ENCODE results near the gene ODAD3.
"Not testable (repeated sequence)": the region's sequence is repeated elsewhere in the genome, so short reads cannot be mapped to it uniquely, and the experiment has no call there.

Gene ODAD3

DNA sequence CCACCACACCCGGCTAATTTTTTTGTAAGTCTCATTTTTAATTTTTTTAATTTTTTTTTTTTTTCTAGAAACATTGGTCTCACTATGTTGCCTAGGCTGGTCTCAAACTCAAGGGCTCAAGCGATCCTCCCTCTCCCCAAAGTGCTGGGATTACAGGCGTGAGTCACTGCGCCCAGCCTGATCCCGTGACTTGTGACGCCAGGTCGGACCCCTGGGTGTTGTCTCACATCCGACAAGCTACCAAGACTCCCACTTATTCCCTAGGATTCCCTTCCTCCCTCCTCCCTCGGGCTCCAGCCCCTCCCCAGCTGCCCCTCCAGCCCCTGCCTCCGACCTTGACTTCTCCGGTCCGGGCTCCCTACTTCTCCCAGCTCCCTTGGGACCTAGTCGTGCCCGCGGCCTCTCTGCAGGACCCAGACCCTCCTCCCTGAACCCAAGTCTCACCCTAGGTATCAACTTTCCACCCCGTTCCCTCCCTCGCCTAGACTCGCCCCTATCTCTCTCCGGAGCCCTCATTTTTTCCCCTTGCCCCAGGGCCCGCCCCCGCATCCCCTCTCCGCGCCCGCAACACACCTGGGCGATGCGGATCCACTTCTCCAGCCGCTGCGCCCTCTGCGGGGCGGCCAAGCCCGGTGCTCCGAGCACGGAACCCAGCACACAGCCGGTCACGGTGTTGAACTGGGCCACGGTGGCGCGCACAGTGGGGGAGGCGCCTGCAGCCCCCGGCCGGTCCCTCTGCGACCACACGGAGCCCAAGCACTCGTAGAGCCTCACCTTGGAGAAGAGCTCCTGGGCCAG lies 28.9 kb downstream of the ODAD3 start:
- no peak for DNase-seq (ENCODE audit: low read depth)

- no peak for DNase-seq (ENCODE audit: low read depth)
These were observed 30.2 kb downstream of the ODAD3 start for GRCh38 chr19:11404588-11405222.

GRCh38 chr19:11401808-11402543 lies 32.9 kb downstream of the ODAD3 start:
- no peak for DNase-seq (ENCODE audit: low read depth)

GRCh38 chr19:11400798-11401197 lies 34.1 kb downstream of the ODAD3 start:
- DNase-seq (ENCODE audit: low read depth), result no peak

GRCh38 chr19:11399667-11400066 lies 35.3 kb downstream of the ODAD3 start:
- DNase-seq (ENCODE audit: low read depth), result no peak

- DNase-seq (ENCODE audit: low read depth), result no peak
These were observed 37.8 kb downstream of the ODAD3 start for GRCh38 chr19:11397089-11397610.

- DNase-seq (ENCODE audit: low read depth), result no peak
These were observed 43.8 kb downstream of the ODAD3 start for GRCh38 chr19:11390933-11391680.

DNA sequence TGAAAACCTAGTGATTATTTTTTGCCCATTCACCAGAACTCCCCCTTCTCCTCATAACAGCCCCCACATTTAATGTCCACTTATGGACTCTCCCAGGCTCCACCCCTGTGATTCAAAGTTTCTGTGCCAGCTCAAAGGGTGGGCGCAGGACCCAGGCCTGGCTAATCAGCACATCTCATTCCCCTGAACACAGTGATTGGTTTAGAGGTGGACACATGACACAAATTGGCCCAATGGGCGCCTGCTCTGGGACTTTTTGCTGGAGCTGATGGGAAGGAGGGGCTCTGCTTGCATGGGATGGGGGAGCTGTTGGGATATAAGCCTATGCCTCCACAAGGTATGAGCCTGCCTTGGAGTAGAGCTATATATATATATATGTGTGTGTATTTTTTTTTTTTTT lies 44.6 kb downstream of the ODAD3 start:
- DNase-seq (ENCODE audit: low read depth), result no peak

DNA sequence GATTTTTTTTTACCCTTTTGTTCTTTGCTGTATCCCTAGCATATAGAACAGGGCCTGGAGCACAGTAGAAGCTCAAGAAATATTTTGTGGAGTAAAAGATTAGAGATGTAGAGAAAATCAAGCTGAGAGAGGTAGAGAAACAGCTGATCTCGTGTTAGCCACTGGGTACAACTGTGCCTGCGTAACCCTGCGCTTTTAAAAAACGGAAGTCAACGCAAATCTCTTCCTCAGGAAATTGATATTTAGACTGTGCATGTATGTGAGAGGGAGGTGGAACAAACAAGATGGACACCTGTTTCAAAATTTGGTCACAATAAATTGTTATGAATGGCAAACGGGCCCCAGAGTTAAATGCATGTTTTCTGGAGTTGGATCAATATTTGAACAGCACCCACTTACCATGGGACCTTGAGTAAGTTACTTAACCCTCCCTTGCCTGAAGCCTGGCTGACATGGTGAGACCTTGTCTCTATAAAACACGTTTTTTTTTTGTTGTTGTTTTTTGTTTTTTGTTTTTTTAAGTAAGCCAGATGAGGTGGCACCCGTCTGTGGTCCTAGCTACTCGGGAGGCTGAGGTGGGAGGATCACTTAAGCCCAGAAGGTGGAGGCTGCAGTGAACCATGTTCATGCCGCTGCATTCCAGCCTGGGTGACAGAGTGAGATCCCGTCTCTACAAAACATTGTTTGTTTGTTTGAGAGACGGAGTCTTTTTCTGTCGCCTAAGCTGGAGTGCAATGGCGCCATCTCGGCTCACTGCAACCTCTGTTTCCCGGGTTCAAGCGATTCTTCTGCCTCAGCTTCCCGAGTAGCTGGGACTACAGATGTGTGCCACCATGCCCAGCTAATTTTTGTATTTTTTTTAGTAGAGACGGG lies 47.5 kb downstream of the ODAD3 start:
- no peak for DNase-seq (ENCODE audit: low read depth)

DNA sequence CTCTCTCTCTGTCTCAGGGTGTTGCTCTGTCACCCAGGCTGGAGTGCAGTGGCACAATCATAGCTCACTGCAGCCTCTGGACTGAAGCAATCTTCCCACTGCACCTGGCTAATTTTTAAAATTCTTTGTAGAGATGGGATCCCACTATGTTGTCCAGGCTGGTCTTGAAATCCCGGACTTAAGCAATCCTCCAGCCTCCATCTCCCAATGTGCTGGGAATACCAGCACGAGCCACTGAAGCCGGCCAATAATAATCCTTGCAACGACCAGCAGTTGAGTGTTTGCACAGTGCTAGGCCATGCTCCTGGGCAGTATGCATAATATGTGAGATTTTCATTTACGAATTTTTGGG lies 50.2 kb downstream of the ODAD3 start:
- no peak for DNase-seq (ENCODE audit: low read depth)

- DNase-seq (ENCODE audit: low read depth), result no peak
These were observed 51.2 kb downstream of the ODAD3 start for GRCh38 chr19:11383706-11384048.

DNA sequence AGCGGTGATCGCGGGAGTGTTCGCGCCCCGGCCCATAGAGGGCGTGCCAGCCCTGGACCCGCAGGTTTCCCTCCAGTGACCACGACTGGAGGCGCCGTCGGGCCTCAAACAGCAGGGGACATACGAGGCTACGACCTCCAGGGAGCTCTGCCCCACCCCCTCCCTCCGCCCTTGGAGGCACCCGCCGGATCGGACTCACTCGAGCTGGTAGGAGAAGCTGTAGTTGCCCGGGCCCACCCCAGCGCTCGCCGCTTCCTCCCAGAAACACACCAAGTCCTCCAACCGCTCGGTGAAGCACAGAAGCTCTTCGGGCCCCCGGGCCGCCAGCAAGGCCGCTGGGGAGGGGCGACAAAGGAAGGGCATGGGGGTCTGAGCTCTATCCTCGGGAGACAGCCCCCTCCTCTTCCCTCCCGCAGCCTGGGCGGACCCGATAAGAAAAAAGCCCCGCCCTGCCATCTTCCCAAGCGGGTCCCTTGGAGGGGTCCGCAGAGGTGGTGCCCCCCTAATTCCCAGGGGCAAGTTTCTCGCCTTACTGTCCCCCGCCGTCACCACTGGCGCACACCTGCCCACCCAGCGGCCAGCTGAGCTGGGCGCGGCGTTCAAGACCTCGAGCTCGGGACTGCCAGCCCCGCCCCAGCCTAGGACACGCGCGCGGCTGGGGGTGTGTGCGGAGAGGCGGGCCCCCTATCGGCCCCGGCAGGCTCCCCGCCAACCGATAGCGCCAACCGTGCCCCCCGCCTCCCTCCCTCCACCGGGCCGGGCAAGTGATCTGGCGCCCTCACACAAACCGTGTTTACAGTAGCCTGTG lies 51.8 kb downstream of the ODAD3 start:
- DNase-seq (ENCODE audit: low read depth), result peak; percentile 13

GRCh38 chr19:11380653-11381537 lies 54.0 kb downstream of the ODAD3 start:
- peak; percentile 86 for DNase-seq (ENCODE audit: low read depth)

- DNase-seq (ENCODE audit: low read depth), result no peak
These were observed 55.0 kb downstream of the ODAD3 start for GRCh38 chr19:11379857-11380350.

DNA sequence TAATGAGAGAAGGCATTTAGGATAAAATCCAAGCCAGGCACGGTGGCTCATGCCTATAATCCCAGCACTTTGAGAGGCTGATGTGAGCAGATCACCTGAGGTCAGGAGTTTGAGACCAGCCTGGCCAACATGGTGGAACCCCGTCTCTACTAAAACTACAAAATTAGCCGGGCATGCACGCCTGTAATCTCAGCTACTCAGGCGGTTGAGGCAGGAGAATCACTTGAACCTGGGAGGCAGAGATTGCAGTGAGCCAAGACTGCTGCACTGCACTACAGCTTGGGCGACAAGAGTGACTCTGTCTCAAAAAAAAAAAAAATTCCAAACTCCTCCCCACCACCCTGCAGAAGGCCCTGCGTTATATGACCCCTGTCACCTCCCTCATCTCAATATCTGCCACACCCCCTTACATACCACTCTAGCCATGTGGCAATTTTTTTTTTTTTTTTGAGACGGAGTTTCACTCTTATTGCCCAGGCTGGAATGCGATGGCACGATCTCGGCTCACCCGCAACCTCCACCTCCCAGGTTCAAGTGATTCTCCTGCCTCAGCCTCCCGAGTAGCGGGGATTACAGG lies 55.6 kb downstream of the ODAD3 start:
- not testable (repeated sequence) for DNase-seq (ENCODE audit: low read depth)

DNA sequence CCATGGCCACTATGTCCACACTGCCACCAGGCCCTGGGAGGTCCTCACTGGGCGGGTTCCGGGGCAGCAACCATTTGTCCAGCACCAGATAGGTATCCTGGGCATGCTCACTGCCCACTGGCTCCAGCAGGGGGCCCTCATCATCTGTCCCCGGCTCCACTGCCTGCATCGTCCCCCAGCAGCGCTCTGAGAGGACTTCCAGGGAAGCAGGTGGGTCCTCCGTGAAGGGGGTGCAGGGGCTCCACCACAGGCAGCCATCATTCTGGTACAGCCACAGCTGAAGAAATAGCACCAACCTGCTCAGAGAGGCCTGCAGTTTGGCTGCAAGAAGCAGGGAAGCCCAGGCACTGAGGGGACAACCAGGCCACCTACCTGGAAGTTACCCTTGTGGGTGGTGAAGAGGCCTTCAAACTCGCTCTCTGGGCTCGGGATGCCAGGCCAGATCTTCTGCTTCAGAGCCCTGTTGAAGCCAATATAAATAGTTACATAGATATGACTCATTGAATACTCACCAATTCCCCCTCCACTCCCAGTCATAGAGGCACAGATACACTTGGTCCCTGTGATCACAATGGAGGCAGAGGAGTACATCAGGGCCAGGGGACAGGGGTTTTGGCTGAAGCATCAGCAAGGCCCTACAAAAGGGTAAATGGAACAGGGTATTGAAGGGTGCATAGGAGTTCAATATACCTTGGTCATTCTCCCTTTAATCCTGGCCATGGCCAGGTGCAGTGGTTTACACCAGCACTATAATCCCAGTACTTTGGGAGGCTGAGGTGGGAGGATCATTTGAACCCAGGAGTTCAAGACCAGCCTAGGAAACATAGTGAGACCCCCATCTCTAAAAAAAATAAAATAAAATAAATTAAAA lies 56.4 kb downstream of the ODAD3 start:
- no peak for DNase-seq (ENCODE audit: low read depth)

DNA sequence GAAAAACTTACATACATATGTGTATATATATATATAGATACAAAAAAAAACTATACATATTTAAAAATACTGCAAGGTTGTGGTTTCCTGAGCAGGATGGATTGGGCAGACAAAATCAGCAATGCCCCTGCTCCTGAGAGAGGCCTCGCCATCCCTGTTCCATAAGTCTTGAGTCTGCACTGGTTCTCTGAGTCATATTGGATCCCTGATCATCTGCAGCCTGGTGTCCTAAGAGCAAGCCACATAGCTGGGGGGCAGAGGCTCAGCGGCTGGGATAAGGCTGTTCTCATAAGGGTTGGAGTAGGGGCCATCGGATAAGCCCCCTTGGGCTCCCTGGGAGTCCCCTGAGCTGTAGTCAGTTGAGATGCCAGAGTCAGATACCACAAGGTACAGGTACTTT lies 57.2 kb downstream of the ODAD3 start:
- DNase-seq (ENCODE audit: low read depth), result no peak

DNA sequence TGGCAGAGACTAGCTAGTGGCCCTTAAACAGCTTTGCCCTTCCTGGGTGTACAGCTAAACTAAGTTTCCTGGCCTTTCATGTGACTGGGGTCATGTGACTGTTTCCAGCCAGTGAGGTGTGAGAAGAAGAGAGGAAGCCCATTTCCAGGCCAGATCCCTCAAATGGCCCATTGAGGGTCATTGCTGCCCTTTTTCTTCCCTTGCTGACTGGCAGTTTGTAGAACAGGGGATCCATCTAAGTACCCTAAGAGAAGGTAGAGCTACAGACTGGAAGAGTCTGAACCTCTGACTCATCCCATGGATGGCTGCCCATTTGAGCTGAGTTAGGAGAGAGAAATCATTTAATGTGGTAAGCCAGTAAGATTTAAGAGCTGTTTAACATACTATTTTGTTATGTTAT lies 57.7 kb downstream of the ODAD3 start:
- DNase-seq (ENCODE audit: low read depth), result no peak

Measured in stimulated activated CD8-positive, alpha-beta memory T cell treated with anti-CD3 and anti-CD28 coated beads, Interleukin-12 subunit alpha, Interleukin-12 subunit beta, amount 100 ng/mL, for 4 hours (primary cell).